Measurements from ENCODE around the gene BLOC1S1.
A peak's percentile ranks its signal among the peaks of the same experiment; 100 is the strongest.

BLOC1S1 gene

GRCh38 chr12:55694651-55695050 is 21.2 kb upstream of the BLOC1S1 start:
- no peak for DNase-seq (ENCODE audit: low read depth)

GRCh38 chr12:55695349-55695748 is 20.5 kb upstream of the BLOC1S1 start:
- DNase-seq (ENCODE audit: low read depth): no peak

DNA sequence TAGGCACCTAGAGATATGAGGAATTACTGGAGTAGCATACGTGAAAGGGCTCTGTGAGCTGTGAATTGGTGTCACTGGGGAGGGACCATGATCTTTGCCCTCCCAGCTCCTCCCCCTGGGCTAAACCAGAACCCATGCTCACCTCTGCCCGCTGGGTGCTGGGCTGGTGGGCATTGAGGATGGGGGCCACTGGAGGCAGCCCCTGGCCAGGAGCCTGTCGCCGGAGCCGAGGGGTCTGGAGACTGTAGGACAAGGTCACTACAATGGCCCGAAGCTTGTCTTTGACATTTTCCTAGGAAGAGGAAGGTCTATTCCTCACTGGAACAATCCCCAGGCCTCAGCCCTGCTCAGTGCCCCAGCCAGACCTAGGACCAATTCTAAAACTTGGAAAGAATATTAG is 19.7 kb upstream of the BLOC1S1 start:
- no peak for DNase-seq (ENCODE audit: low read depth)

DNA sequence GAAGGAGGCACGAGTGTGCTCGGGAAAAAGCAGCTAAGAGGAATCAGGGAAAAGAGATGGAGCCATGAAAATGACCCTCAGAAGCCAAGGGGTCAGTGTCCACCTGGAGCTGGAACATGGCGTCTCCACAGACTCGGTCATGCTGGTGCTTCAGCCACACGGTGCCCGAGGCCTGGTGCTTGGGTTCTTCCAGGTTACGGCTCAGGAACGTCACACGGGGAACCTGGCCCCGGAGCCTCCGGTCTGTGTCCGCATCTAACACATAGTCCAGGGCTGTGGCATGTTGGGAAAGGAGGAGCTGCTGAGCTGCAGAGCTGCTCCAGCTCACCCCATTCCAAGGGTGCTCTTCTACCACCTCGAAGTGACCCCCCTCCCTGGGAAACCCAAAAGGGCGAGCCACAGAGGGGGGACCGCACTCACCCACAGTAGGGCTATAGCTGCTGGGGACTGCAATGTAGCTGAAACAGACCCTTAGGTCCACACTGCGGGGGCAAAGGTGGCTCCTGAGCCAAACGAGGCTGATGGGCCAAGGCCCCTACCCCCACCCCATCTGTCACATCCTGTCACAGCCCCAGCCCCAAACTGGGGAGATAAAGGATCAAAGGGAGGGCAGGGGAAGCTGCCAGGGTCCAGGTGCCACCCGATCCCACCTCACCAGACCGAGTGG is 18.9 kb upstream of the BLOC1S1 start:
- DNase-seq (ENCODE audit: low read depth): no peak

GRCh38 chr12:55697686-55698085 is 18.2 kb upstream of the BLOC1S1 start:
- no peak for DNase-seq (ENCODE audit: low read depth)

- no peak for DNase-seq (ENCODE audit: low read depth)
Observed at GRCh38 chr12:55698241-55698955, 17.4 kb upstream of the BLOC1S1 start.

DNA sequence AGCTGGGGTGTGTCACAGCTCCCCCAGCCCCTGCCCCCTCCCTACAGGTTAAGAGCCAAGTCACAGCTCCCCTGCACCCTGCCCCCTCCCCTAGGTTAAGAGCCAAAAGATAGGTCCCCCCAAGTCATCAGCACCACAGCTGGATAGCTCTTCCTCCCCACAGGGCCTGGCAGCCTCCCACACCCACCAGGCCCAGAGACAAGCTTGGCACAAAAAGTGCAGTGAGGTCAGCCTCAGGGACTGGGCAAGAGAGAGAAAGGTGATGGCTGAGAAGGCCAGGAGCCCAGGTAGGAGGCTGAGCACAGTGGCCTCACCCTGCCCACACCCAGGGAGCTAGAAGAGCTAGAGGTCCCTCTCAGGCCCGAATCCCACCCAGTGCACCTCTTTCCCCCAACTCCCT is 16.9 kb upstream of the BLOC1S1 start:
- DNase-seq (ENCODE audit: low read depth): no peak

GRCh38 chr12:55699471-55700055 is 16.3 kb upstream of the BLOC1S1 start:
- DNase-seq (ENCODE audit: low read depth): no peak

- no peak for DNase-seq (ENCODE audit: low read depth)
Observed at GRCh38 chr12:55700255-55701018, 15.4 kb upstream of the BLOC1S1 start.

DNA sequence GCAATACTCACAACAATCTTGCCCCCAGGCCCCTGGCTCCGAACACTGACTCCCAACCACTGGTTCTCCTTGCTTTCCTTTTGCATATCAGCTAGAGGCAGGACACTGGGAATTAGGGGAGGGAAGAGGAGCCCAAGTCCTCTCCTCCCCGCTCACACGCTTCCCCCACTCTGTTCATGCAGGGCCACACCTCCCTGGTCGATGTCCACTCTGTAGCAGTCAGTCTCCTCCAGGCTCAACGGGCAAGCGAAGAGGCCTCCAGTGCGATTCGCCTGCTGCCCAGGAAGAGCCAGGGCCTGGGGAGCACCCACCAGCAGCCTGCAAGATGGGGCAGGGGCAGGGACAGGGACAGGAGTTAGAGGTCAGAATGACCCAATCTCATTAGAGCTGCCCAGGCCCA is 13.0 kb upstream of the BLOC1S1 start:
- DNase-seq (ENCODE audit: low read depth): no peak

DNA sequence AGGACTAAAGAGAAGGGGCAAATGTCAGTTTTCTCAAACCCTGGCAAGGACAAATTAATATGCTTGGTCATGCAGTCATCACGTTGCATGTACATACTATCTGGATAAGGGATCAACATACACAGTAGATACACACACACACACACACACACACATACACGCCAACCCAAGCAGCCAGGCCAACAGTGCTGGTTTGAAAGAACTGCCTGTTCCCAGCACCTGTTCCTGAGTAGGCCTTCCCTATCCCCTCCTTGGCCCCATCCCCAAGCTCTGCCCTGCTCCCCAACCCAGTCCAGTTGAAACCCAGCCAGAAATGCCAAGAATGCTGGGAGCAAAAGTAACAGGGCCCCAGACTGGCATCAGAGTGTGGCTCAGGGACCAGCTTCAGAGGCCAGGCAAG is 12.6 kb upstream of the BLOC1S1 start:
- DNase-seq (ENCODE audit: low read depth): no peak

DNA sequence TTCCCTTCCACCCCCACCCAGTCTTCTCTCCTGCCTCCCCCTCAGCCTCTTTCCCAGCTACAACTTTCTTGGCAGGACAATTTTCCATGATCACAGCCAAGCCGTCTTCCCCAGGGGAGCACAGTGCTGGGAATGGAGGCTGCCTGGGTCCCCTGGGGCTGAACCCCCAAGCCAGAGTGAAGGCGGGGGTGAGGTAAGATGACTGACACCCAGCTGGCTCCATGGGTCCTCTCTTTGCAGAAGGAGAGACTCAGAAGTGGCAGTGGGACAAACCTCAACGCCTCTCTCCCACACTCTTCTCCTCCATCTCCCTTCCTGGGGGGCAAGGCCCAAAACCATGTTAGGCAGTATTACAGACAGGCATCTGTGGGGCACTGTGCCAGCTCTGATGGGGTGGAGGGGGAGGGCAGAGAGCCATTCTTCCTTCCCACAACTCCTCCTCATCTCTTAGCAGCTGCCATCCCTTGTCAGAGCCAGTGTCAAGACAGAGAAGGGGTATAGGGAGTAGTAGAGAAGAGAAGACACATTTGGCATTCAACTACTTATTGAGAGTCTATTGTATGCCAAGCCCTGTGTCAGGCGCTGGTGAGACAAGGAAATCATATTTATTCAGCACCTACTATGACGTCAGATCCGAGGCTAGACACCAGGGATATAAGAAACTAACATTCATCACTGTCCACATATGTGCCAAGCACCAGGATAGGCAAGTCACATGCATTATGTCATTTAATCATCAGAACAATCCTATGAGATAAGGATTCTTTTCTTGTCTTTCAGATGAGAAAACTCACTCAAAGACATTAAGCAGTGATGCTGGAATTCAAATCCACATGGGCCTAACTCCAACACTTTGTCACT is 11.7 kb upstream of the BLOC1S1 start:
- no peak for DNase-seq (ENCODE audit: low read depth)

- DNase-seq (ENCODE audit: low read depth): no peak
Observed at GRCh38 chr12:55704824-55705718, 10.8 kb upstream of the BLOC1S1 start.

- DNase-seq (ENCODE audit: low read depth): no peak
Observed at GRCh38 chr12:55705782-55706402, 10.0 kb upstream of the BLOC1S1 start.

- DNase-seq (ENCODE audit: low read depth): no peak
Observed at GRCh38 chr12:55706568-55707218, 9.2 kb upstream of the BLOC1S1 start.

- no peak for DNase-seq (ENCODE audit: low read depth)
Observed at GRCh38 chr12:55707219-55707671, 8.6 kb upstream of the BLOC1S1 start.

DNA sequence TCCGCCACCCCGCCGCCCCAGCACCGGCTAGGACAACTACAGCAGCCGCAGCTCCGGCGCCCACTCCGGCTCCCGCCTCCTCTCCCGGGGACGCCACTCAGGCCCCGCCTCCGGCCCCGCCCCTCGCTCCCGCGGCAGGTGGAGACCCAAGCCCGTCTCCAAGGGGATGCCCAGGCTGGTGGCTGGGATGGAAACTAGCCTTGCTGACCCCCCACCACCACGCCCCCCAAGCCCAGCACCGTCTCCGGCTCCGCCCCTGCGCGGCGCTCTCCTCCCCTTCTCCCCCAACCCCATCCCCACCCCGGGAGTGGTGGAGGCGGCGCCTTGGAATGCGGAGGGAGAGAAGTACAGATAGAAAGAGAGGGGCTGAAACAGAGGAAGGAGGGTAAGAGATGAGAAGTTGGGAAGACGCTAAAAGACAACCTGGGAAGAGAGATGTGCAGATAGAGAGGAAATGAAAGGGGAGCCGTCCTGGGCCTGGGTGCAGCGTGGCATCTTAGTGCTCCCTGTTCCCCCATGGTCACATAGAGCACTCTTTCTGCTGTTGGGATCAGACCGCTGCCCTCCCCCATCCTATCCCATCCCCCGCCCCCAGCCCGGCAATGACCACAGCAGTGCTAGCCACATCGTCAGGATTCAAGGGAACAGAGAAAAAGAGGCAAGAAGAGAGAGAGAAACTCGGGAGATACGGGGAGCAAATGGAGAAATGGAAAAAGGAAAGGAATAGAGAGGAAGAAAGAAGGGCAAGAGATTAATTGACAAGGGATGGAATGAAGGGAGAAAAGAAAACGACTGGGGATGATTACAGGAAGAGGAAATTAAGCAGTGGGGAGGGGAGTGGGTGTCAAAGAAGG is 7.8 kb upstream of the BLOC1S1 start, which contains the start of gene ITGA7:
Gene ITGA7, minus strand, starts transcription at position 64 of the 854 bp plus-strand sequence. CDS start 222 bp downstream, outside the sequence.
- DNase-seq (ENCODE audit: low read depth): peak; percentile 44

DNA sequence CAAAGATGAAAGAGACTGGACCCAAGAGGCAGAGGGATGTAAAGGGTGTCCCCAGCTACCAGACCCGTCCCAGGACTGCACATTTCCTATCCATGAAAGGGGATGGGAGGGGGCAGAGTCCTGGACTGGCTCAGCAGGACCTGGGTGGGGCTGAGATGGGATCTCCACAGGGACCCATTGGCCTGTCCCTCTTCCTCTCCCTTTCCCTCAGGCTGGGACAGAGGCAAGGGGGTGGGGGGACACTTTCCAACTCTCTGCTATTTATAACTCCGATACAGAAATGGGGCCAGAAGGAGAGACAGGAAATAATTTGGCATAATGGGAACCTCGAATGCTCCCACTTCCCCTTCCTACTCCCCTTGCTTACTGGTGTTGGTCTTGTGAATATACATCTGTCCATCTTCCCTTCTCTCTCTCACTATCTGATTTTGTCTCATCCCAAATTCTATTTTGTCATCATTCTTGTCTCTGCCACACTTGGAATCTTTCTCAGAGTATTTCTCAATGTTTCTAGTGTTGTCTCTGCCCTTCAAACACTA is 7.1 kb upstream of the BLOC1S1 start:
- DNase-seq (ENCODE audit: low read depth): no peak
